Neutrophil (primary cell): ENCODE data around the gene CDC14A.

Source experiments
- H3K27ac ChIP-seq: fragments of 200-600 bp; sonication (generic); 2 replicates; pipeline ENCODE4 v1.5.1; 2016; ENCODE audit warnings: mild to moderate bottlenecking, moderate library complexity
- H3K27me3 ChIP-seq: fragments of 200-600 bp; sonication (generic); 2 replicates; pipeline ENCODE4 v1.6.0; 2016; ENCODE audit warnings: mild to moderate bottlenecking
- H3K36me3 ChIP-seq: fragments of 200-600 bp; sonication (generic); 2 replicates; pipeline ENCODE4 v1.5.1; 2017
- H3K4me1 ChIP-seq, 2 experiments: fragments of 200-600 bp in 1 of 2; sonication (generic) in 1 of 2; 1 replicate in 1 of 2; 2 replicates in 1 of 2; pipeline versions ENCODE4 v1.5.1 to v1.6.1; 2013 to 2016; ENCODE audit warnings: low read depth in 1 of 2, low read length in 1 of 2, mild to moderate bottlenecking in 1 of 2, moderate library complexity in 1 of 2; ENCODE audit not compliant: control insufficient read depth in 1 of 2, insufficient read depth in 1 of 2
- H3K4me3 ChIP-seq, 2 experiments: fragments of 200-600 bp in 1 of 2; sonication (generic) in 1 of 2; 1 replicate in 1 of 2; 2 replicates in 1 of 2; pipeline ENCODE4 v1.5.1; 2013 to 2016; ENCODE audit warnings: low read depth in 1 of 2, low read length in 1 of 2, mild to moderate bottlenecking in 1 of 2, moderate library complexity in 1 of 2
- H3K9me3 ChIP-seq: fragments of 200-600 bp; sonication (generic); 2 replicates; pipeline ENCODE4 v1.5.1; 2016
- TF ChIP-seq, protein P1 (sequence below): fragments of 200-600 bp; sonication (generic); IDR thresholded peaks from 2 replicates; pipeline ENCODE4 v1.5.1; 2016; ENCODE audit warnings: antibody characterized with exemption

CDC14A gene

DNA sequence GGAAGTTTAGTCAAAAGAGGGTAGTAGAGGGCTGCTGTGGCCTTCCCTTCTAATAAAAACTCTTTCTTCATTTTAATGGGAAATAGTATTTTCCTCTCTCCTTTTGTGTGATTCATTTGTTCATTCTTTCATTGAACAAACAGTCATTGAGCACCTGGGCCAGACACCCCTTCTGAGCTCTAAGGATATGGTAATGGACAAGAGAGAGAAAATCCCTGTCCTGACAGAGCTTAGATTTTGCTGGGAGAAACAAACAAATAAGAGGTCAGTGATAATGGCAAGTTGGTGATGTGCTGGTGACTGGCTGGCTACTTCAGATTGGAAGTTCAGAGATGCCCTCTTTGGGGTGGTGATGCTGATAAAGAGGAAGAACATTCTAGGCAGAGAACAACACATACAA, 59.3 kb downstream of the CDC14A start:
- Histone ChIP-seq H3K27ac (peak overlapping the region; percentile 23), H3K9me3 (no peaks in the 10 kb centered on the region), H3K36me3 (no peaks in the 10 kb centered on the region), H3K4me3 (no peak overlapping the region), H3K4me1 (peaks cover 9 to 17% of the 10 kb centered on the region in 2 experiments), H3K27me3 (no peaks in the 10 kb centered on the region)
- TF ChIP-seq, protein P1, sequence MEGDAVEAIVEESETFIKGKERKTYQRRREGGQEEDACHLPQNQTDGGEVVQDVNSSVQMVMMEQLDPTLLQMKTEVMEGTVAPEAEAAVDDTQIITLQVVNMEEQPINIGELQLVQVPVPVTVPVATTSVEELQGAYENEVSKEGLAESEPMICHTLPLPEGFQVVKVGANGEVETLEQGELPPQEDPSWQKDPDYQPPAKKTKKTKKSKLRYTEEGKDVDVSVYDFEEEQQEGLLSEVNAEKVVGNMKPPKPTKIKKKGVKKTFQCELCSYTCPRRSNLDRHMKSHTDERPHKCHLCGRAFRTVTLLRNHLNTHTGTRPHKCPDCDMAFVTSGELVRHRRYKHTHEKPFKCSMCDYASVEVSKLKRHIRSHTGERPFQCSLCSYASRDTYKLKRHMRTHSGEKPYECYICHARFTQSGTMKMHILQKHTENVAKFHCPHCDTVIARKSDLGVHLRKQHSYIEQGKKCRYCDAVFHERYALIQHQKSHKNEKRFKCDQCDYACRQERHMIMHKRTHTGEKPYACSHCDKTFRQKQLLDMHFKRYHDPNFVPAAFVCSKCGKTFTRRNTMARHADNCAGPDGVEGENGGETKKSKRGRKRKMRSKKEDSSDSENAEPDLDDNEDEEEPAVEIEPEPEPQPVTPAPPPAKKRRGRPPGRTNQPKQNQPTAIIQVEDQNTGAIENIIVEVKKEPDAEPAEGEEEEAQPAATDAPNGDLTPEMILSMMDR, result no peak

DNA sequence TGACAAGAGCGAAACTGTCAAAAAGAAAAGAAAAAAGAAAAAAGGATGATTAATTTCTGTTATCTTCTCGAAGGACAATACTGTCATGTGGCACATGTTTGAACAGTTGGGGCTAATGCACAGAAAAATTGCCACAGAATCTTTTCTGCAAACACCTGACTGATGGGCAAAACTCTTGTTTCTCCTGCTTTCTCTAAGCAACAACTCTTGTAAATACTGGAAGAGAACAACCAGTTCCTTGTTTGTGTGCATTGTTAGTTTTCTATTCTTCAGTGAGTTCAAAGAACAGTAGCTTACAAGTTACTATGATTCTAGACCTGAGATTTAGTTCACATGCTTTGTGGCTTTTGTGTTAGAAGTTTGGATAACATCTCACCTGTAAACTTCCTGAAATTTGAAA, 60.7 kb downstream of the CDC14A start:
- Histone ChIP-seq H3K9me3 (no peaks in the 10 kb centered on the region), H3K36me3 (no peaks in the 10 kb centered on the region), H3K4me1 (peaks cover 9 to 21% of the 10 kb centered on the region in 2 experiments), H3K27me3 (no peaks in the 10 kb centered on the region), H3K4me3 (no peak overlapping the region), H3K27ac (peak overlapping the region; percentile 13)
- TF ChIP-seq, protein P1, result no peak

DNA sequence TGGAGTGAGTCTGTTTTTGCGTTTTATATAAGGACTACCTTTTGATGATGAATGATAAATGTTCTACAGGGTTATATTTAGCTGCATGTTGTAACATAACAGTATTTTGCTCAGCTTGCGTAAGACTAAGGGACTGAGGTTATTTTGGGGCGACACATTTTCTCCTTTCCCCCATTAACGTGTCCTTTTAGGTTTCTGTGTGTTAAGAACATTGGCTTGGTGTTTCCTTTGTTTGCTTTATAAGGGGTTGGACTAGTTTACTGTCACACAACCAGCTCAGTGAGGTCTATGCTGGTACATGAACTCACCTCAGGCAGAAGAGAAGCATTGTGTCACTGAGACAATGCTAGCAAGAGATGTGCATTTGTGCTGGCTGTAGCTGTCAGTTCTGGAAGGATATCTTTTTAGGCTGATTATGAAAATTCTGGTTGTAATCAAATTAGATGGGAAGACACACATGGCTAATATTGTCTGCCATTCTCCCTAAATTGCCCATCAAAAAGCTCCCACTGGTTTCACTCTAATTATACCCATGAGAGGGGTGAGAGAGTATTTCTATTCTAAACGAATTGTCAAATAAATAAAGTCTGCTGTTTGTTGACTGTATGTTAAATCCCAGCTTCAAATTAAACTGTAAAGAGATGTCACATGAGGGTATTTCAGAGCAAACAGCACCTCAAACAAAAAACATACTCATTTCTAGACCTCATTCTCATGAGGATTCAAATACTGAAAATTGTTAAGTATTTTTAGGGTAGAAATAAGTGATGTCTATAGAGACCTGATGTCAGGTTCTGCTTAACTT, 62.6 kb downstream of the CDC14A start:
- TF ChIP-seq, protein P1, result no peak
- Histone ChIP-seq H3K4me1 (peaks cover 9 to 21% of the 10 kb centered on the region in 2 experiments), H3K4me3 (no peak overlapping the region), H3K9me3 (no peaks in the 10 kb centered on the region), H3K27me3 (no peaks in the 10 kb centered on the region), H3K36me3 (no peaks in the 10 kb centered on the region), H3K27ac (peak overlapping the region; percentile 42)

DNA sequence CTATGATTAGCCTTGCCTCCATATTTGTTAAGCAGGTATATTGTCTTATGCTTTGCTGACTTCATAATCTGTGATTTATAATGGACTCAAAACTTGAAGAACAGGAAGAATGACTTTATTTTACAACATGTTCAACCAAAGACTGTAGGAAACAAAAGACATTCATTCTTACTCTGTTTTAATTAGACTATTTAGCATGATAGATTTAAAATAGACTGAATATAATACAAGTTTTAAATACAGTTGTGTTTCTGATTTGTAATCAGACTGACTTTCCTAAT, 63.1 kb downstream of the CDC14A start:
- H3K4me1 ChIP-seq, result peaks cover 9 to 21% of the 10 kb centered on the region in 2 experiments

DNA sequence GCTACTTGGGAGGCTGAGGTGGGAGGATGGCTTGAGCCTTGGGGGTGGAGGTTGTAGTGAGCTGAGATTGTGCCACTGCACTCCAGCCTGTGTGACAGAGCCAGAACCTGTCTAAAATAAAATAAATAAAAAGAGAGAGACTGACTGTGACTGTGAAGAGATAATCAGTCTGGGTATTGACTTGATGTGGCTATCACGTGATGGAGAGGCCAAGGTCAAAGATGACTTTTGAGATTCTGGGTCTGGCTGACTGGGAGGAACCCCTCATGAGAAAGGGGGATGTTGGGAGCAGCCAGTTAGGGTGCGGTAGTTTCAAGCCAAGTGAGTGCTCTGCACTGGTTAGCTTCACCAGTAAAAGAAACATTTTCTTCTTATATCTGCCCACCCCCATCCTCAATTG, 66.8 kb downstream of the CDC14A start:
- TF ChIP-seq, protein P1, result no peak
- H3K9me3 ChIP-seq, result no peaks in the 10 kb centered on the region
- H3K27ac ChIP-seq, result no peak overlapping the region
- no peaks in the 10 kb centered on the region for H3K36me3 ChIP-seq
- H3K4me3 ChIP-seq, result no peak overlapping the region
- H3K4me1 ChIP-seq, result peaks cover 15 to 38% of the 10 kb centered on the region in 2 experiments
- no peaks in the 10 kb centered on the region for H3K27me3 ChIP-seq

More for the DNA sequence above, 63.1 kb downstream of the CDC14A start:
- H3K36me3 ChIP-seq, result no peaks in the 10 kb centered on the region
- no peak overlapping the region for H3K4me3 ChIP-seq
- H3K27ac ChIP-seq, result peak overlapping the region; percentile 42
- no peaks in the 10 kb centered on the region for H3K27me3 ChIP-seq
- TF ChIP-seq, protein P1, result no peak
- H3K9me3 ChIP-seq, result no peaks in the 10 kb centered on the region
